Activated CD8-positive, alpha-beta memory T cell treated with anti-CD3 and anti-CD28 coated beads for 4 hours (primary cell): ENCODE results near the gene NOTCH3.

Experiments
- DNase-seq, 2 donors: peaks; one replicate each; pipeline ENCODE4 v3.0.0-alpha.2; 2020; ENCODE audit warnings: low read depth in 2 of 2

The NOTCH3 gene

GRCh38 chr19:15123031-15123890, 77.5 kb downstream of the NOTCH3 start:
- no peak for DNase-seq

DNA sequence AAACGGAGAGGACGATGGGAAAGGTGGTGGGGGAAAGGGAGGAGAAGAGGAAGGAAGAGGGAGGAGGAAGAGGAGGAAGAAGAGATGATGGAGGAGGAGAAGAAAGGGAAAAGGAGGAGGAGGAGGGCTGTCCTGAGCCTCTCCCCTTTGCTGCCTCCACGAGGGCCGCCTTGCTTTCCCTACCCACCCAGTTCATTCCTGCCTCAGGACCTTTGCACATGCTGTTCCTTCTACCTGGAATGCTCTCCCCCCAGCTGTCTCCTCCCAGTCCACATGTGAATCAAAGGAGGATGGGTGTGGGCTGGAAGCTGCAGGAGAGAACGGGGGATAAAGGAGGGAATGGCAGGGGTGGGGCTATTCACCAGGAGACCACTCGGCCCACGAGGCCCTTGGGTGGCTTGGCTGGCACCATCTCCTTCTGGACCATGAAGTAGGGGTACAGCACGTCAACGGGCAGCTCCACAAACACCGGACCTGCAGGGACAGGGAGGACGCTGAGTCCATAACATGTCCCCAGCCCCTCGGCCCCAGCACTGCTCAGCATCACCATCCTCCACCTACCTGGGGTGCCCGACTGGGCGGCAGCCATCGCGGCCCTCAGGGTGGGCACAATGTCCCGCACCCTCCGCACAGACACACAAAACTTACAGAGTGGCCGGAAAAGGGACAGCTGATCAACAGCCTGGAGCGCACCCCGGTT, 78.3 kb downstream of the NOTCH3 start:
- DNase-seq, result no peak

DNA sequence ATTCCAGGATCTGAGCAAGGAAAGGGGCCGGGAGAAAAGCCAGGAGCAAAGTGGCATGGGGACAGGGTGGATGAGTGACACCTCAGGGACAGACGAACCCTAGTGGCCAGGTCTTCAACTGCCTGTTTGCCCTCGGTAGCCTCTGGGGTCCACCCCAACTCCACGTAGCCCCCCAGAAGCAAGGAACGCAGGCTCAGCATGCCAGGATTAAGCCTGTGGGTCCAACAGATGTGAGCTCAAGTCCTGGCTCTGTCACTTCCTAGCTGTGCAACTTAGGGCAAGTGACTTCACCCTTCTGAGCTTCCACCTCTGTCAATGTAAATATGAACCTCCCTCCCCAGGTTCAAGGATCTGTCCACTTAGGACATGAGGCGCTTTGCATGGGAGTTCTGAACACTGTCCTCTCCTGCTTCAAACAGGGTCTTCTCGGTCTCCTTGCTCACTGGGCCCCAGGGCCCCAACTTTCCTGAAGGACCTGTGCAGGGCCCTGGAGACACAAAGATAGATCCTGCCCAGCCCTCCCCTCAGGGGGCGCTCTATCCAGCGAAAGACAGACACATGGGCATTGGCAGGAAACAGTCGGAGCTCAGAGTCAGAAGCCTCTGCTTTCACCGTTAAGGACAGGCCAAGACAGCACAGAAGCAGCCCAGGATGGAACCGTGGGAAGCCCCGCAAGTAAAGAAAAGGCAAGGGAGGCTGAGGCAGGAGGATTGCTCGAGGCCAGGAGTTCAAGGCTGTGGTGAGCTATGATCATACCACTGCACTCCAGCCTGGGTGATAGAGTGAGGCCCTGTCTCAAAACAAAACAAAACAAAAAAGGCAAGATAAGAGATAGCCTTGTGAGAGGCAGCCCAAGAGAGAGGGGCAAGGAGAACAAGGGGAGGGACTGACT, 80.4 kb downstream of the NOTCH3 start:
- no peak for DNase-seq

DNA sequence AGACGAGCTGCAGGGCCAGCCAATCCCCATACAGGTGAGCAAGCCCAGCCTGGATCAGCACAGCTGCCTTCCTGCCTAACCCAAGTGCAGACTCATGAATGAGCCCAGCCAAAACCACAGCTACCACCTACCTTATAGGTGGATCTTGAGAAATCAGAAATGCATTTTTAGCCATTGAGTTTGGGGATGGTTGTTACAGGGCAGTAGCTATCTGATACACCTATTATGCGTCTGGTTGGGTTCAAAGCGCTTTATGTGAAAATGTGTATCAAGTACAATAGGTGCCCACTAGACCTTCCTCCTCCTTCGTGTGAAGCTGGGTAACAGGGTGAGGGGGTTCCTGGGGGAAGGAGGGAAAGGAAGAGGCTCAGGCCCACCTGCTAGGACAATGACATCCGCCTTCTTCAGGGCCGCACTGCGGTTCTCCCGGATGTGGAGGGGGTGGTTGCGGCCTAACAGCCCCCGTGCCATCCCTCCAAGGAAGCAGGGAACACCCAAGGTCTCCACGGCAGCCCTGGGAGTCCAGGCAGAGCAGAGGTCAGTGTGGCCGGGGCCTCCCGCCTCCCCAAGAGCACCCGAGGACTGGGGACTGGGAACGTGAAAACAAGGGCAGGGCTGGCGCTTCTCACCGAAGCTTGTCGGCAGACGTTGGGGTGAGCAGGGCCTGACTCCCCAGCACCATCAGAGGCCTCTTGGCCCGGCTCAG, 81.9 kb downstream of the NOTCH3 start:
- DNase-seq, result no peak

DNA sequence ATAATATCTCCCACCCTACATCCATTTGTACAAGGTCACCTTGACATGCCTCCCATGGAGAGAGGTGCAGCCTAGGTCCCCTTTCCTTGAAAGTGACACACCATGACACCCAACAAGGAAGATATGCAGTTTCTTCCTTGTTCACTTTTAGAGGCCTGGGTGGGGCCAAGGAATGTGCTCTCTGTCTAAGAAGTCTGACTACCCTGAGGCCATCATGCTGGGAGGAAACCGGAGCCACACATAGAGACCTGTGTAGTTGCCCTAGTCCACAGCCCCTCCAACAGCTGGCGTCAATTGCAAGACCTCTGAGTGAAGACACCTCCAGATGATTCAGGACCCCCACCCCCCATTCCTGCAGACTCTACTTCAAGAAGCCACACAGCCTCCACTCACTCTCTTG, 82.5 kb downstream of the NOTCH3 start:
- DNase-seq, result no peak

GRCh38 chr19:15116856-15117255, 83.9 kb downstream of the NOTCH3 start:
- no peak for DNase-seq

DNA sequence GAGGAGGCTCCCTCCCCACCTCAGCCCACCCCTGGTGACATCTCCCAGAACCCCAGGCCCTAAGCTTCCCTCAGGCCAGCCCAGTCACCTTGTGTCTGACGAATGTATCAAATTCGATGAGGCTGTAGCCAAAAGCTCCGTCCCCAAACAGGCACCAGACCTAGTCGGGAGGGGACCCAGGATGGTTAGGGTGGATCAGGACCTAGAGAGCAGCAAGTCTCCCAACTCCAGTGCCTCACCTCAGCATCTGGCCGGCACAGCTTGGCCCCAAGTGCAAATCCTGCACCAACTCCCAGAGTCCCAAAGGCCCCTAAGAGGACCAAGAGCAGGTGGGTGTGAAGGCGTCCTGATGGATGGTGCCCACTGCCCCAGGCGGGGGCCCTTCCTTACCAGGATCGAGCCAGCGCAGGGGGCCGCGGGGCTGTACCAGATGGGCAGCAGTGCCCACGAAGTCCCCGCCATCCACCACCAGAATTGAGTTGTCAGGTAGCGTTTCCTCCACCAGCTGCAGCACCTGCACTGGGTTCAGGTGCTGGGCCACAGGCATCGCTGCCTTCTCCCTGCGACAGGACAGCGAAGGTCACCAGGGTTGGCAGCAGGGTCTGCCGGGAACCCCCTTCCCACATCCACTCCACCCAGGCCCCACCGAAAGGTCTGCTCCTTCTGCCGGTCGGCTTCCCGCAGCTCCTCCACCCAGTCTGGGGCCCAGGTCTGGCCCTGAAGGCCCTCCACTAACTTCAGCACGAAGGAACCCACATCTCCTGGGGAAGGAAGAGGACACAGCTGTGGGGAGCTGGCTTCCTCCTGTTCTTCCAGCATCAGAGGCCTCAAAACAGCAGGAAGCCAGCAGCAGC, 84.8 kb downstream of the NOTCH3 start:
- DNase-seq, result no peak

DNA sequence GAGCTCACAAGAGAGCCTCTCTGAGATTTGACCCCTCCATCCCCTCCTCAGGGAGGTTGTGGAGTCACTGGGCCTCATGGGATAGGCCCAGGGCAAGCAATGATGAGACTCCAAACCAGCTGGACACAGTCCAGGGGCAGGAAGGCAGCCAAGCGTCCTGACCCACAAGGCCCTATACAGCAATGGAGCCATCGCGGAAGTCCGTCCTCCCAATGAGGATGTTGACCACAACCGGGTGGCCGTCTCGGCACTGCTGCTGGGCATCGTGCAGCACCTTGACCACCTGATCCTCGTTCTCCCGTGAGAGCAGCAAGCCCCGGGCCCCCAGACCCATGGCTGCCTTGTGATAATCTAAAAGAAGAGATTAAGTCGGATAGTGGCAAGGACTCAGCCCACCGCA, 85.7 kb downstream of the NOTCH3 start:
- no peak for DNase-seq

DNA sequence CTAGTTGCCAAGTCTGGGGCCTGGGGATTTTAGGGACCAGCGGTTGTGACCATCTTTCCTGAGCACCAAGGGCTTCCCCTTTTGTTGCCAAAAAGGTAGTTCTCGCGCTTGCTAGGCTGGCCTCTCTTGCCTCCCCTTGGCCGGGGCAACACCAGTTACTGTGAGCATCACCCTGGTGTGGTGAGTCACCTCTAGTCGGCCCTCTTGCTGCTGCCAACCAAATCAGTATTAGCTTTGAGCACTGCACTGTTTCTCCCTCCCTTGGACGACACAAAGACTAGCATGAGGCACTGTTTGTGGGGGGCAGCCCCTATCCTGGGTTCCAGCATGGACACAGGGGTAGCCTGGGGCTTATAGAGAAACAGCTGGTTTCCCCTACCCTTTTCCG, 86.6 kb downstream of the NOTCH3 start:
- DNase-seq, result no peak

DNA sequence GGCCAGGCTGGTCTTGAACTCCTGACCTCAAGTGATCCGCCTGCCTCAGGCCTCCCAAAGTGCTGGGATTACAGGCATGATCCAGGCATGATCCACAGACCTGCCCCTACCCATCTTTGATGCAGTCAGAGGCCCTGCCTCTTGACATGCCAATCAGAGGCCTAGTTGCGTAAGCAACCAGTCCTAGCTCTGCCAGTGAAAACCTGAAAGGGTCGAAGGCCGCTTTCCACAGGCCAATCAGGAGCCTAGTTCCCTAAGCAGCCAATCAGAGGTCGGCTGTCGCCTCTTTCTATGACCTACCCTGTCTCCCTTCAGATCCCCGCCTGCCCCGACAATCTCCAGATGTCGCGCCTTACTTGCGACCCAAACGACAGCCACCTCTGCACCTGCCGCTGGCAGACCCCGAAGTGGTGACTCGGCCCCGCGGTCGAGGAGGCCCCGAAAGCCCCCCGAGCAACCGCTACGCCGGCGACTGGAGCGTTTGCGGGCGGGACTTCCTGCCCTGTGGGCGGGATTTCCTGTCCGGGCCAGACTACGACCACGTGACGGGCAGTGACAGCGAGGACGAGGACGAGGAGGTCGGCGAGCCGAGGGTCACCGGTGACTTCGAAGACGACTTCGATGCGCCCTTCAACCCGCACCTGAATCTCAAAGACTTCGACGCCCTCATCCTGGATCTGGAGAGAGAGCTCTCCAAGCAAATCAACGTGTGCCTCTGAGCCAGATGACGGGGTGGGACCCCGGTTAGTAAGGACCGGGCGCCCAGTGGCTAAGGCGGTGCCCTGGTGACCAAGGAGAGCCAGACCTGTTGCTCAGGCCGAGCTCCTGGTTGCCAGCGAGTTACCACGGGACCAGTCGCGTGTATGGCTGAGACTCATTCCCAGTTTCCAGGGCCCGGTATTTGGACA, 87.3 kb downstream of the NOTCH3 start:
- no peak for DNase-seq

- DNase-seq, result no peak
Observed at GRCh38 chr19:15112385-15112784, 88.4 kb downstream of the NOTCH3 start.

DNA sequence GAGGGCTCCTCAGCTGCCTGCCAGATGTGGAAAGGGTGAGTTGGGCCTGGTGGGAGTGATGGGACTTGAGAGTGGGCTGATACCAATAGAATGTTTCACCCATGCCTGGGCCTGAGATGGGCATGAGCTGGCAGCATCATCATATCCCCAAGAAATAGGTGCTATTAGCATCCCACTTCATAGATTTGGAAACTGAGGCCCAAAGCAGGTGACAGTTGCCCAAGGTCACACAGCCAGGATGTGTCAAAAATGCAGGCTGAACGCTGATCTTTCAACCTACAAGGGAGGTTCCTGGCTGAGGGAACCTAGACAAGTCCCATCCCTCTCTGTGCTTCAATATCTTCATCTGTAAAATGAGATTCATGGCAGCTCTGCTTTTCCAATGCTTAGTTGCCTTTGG, 89.0 kb downstream of the NOTCH3 start:
- DNase-seq, result no peak

DNA sequence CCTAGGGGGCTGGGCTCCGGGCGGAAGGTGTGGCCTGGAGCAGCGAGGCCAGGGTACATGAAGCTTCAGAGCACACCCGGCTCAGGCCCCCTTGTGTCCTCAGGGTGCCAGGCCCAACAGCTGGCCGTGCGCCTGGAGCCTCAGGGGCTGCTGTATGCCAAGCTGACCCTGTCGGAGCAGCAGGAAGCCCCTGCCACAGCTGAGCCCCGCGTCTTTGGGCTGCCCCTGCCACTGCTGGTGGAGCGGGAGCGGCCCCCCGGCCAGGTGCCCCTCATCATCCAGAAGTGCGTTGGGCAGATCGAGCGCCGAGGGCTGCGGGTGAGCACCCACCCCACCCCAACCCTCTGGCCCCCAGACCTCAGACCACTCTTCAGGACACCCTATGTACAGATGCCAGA, 90.4 kb downstream of the NOTCH3 start:
- DNase-seq, result no peak

DNA sequence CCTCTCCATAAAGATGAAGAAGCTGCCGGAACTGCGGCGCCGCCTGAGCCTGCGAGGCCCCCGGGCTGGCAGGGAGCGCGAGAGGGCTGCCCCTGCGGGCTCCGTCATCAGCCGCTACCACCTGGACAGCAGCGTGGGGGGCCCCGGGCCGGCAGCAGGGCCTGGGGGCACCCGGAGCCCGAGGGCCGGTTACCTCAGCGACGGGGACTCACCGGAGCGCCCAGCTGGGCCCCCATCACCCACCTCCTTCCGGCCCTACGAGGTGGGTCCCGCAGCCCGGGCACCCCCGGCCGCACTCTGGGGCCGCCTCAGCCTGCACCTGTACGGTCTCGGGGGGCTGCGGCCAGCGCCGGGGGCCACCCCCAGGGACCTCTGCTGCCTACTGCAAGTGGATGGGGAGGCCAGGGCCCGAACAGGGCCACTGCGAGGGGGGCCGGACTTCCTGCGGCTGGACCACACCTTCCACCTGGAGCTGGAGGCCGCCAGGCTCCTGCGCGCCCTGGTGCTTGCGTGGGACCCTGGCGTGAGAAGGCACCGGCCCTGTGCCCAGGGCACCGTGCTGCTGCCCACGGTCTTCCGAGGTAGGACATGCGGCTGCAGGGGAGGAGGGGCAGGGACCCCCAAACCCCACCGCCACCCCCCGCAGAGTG, 90.9 kb downstream of the NOTCH3 start:
- no peak for DNase-seq
